HepG2 (cell line): ENCODE results near the gene LIF. TPM values are rescaled to one million over a fixed set of nuclear protein-coding genes. Genes with fewer than 3 reads are reported as not detected.

ENCODE experiments used
- ARID5B ChIP-seq: IDR thresholded peaks from 2 replicates; pipeline ENCODE4 v1.4.0; 2020; ENCODE audit warnings: mild to moderate bottlenecking, missing genetic modification reagents
- ATF1 ChIP-seq: IDR thresholded peaks from 2 replicates; pipeline ENCODE4 v1.6.1; 2016; ENCODE audit warnings: mild to moderate bottlenecking, control low read depth
- ATF2 ChIP-seq: sonication (generic); formaldehyde crosslinking; IDR thresholded peaks from 2 replicates; pipeline ENCODE4 v1.4.0; 2020; ENCODE audit warnings: missing genetic modification reagents
- CHD2 ChIP-seq: IDR thresholded peaks from 2 replicates; pipeline ENCODE4 v1.6.1; 2011; ENCODE audit warnings: low read depth, low read length, improper control_type of control experiment
- CREB1 ChIP-seq, 2 experiments: fragments of 450-650 bp in 1 of 2; IDR thresholded peaks; 2 replicates each; pipeline ENCODE4 v1.6.1; 2016 to 2017; ENCODE audit warnings: control low read depth in 1 of 2, mild to moderate bottlenecking in 1 of 2, missing compliant biosample characterization in 1 of 2, missing genetic modification characterization in 1 of 2
- GABPB1 ChIP-seq: IDR thresholded peaks from 2 replicates; pipeline ENCODE4 v1.6.1; 2016; ENCODE audit warnings: mild to moderate bottlenecking, missing genetic modification reagents, moderate library complexity, missing compliant biosample characterization
- HOXA3 ChIP-seq: sonication (generic); formaldehyde crosslinking; IDR thresholded peaks from 2 replicates; pipeline ENCODE4 v1.5.0; 2020; ENCODE audit warnings: missing genetic modification reagents
- ISX ChIP-seq: sonication (generic); formaldehyde crosslinking; conservative IDR thresholded peaks from 2 replicates; pipeline ENCODE4 v1.5.0; 2020; ENCODE audit warnings: missing genetic modification reagents
- KAT2B ChIP-seq: fragments of 150-350 bp; IDR thresholded peaks from 2 replicates; pipeline ENCODE4 v1.6.1; 2014; ENCODE audit warnings: low read depth, low read length, borderline replicate concordance
- MYNN ChIP-seq: sonication (generic); formaldehyde crosslinking; IDR thresholded peaks from 2 replicates; pipeline ENCODE4 v1.4.0; 2020; ENCODE audit warnings: mild to moderate bottlenecking, low read depth, missing genetic modification reagents
- POLR2A ChIP-seq, 2 experiments: IDR thresholded peaks; 2 replicates each; pipeline ENCODE4 v1.6.1; 2011; ENCODE audit warnings: low read depth in 2 of 2, low read length in 2 of 2, mild to moderate bottlenecking in 1 of 2, moderate library complexity in 1 of 2; ENCODE audit not compliant: insufficient read depth in 1 of 2
- RXRA ChIP-seq: sonication (generic); formaldehyde crosslinking; IDR thresholded peaks from 2 replicates; pipeline ENCODE4 v1.5.1; 2020; ENCODE audit warnings: missing genetic modification reagents
- SOX13 ChIP-seq, 3 experiments: fragments of 450-650 bp in 1 of 3; sonication (generic) in 1 of 3; formaldehyde crosslinking in 1 of 3; IDR thresholded peaks in 2 of 3; conservative IDR thresholded peaks in 1 of 3; 2 replicates each; pipeline versions ENCODE4 v1.5.0 to v1.6.1; 2016 to 2020; ENCODE audit warnings: antibody characterized with exemption in 1 of 3, mild to moderate bottlenecking in 1 of 3, missing compliant biosample characterization in 1 of 3, missing genetic modification reagents in 1 of 3, moderate library complexity in 1 of 3
- TCF7 ChIP-seq: sonication (generic); IDR thresholded peaks from 2 replicates; pipeline ENCODE4 v1.6.1; 2016; ENCODE audit warnings: antibody characterized with exemption, low read depth
- ZNF878 ChIP-seq: sonication (generic); formaldehyde crosslinking; IDR thresholded peaks from 2 replicates; pipeline ENCODE4 v1.8.1; 2023; ENCODE audit warnings: mild to moderate bottlenecking, missing genetic modification reagents, moderate library complexity
- ZSCAN21 ChIP-seq: sonication (generic); formaldehyde crosslinking; IDR thresholded peaks from 2 replicates; pipeline ENCODE4 v1.8.0; 2022; ENCODE audit warnings: mild to moderate bottlenecking, missing genetic modification reagents, moderate library complexity, borderline replicate concordance
- polyA plus RNA-seq, 8 experiments: library from polyadenylated mRNA; depleted of rRNA in 3 of 8; stranded (reverse) in 7 of 8; unstranded in 1 of 8; fragments of >200 nt; fragmentation: Illumina TruSeq in 4 of 8; extraction: Trizol in 4 of 8; gene quantifications; 2 replicates each; pipeline versions ENCODE4 v1.2.1 to v1.2.3, GENCODE V29; 2011 to 2016; ENCODE audit warnings: low read depth in 4 of 8, missing spikeins in 1 of 8, mixed read lengths in 1 of 8; ENCODE audit not compliant: insufficient read depth in 1 of 8
- total RNA-seq, 5 experiments: library from RNA; depleted of rRNA; stranded (reverse); fragments of >200 nt; fragmentation: Illumina TruSeq; extraction: Trizol; gene quantifications; 2 replicates each; pipeline ENCODE4 v1.2.3, GENCODE V29; 2016; ENCODE audit warnings: low read depth in 1 of 5
- TF ChIP-seq, protein P1 (sequence below): sonication (generic); formaldehyde crosslinking; IDR thresholded peaks from 2 replicates; pipeline ENCODE4 v1.8.0; 2022; ENCODE audit warnings: missing genetic modification reagents, mild to moderate bottlenecking, moderate library complexity, borderline replicate concordance
- TF ChIP-seq, protein P2 (sequence below): IDR thresholded peaks from 2 replicates; pipeline ENCODE4 v1.6.1; 2012; ENCODE audit warnings: low read depth, low read length, improper control_type of control experiment

LIF gene
- total and polyA plus RNA-seq, 2 of the 13 experiments (the other 11 are each of a cell fraction or from before 2014, with no cell fraction given) = 3.6 to 8.5 TPM

DNA sequence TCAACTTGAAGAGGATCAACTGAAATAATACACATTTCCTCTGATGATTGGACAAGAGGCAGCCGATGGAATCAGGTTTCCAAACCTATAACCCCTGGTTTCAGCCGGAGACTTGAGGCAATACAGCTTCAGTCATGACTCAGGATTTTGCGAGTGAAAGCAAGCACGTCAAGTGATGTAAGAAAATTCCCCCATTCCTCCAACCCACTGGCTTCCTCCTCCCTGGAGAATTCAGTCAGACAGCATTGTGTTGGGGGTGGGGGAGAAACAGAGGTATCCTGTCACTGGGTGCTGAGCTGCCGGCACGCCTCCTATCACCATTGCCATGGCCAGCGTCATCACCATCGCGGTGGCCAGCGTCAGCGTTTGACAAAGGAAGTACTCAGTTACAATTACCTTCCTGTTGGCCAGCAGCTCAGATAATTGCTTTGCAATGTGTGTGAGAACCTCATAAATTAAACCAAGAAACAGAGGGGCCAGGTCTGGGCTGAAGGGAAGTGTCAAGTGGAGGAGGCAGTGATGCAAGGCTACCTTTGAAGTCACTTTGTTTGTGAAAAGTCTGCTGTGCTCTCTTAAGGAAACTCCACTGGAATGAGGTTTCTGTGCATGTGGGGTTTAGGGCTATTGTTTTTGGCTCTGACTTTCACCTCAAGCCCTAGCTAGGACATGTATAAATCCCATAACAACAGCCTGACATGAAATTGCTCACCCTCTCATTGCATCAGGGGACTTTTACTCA is 50.2 kb downstream of the LIF start (continued):
- TF ChIP-seq, protein P1, sequence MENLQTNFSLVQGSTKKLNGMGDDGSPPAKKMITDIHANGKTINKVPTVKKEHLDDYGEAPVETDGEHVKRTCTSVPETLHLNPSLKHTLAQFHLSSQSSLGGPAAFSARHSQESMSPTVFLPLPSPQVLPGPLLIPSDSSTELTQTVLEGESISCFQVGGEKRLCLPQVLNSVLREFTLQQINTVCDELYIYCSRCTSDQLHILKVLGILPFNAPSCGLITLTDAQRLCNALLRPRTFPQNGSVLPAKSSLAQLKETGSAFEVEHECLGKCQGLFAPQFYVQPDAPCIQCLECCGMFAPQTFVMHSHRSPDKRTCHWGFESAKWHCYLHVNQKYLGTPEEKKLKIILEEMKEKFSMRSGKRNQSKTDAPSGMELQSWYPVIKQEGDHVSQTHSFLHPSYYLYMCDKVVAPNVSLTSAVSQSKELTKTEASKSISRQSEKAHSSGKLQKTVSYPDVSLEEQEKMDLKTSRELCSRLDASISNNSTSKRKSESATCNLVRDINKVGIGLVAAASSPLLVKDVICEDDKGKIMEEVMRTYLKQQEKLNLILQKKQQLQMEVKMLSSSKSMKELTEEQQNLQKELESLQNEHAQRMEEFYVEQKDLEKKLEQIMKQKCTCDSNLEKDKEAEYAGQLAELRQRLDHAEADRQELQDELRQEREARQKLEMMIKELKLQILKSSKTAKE (CRISPR knock-in tag) = peak; percentile 35; the same call in 1 of the 2 replicates
- TF ChIP-seq POLR2A (IDR thresholded peaks at IDR 0.05; ENCODE audit: insufficient read depth in 1 of 2, low read depth in 2 of 2, low read length in 2 of 2) (0 out of 4 replicates have a peak, but pooled peaks of 1 of the 2 experiments have one; percentile 15), ARID5B (no peak; the same call in 1 of the 2 replicates), ATF2 (peak; percentile 42; the same call in 1 of the 2 replicates), MYNN (CRISPR knock-in tag) (peak; percentile 83), GABPB1 (CRISPR knock-in tag) (peak; percentile 31; the same call in 1 of the 2 replicates), ZNF878 (0 out of 2 replicates have a peak, but pooled peaks have one; percentile 10), ATF1 (CRISPR knock-in tag) (0 out of 2 replicates have a peak, but pooled peaks have one; percentile 55), CHD2 (peak; percentile 30; the same call in 1 of the 2 replicates), SOX13 (IDR thresholded peaks at IDR 0.05) (0 out of 2 replicates have a peak, but pooled peaks have one; percentile 9), SOX13 (CRISPR knock-in tag; conservative IDR thresholded peaks at IDR 0.05 in 1 of 2, IDR thresholded peaks at IDR 0.05 in 1 of 2) (no peak), CREB1 (IDR thresholded peaks at IDR 0.05) (peak; percentile 64), CREB1 (CRISPR knock-in tag; IDR thresholded peaks at IDR 0.05) (peak; percentile 84), KAT2B (no peak), HOXA3 (CRISPR knock-in tag) (peak; percentile 73), ZSCAN21 (peak; percentile 45; the same call in 1 of the 2 replicates), TCF7 (0 out of 2 replicates have a peak, but pooled peaks have one; percentile 6), ISX (CRISPR knock-in tag) (no peak), RXRA (CRISPR knock-in tag) (peak; percentile 35; the same call in 1 of the 2 replicates)
- TF ChIP-seq, protein P2, sequence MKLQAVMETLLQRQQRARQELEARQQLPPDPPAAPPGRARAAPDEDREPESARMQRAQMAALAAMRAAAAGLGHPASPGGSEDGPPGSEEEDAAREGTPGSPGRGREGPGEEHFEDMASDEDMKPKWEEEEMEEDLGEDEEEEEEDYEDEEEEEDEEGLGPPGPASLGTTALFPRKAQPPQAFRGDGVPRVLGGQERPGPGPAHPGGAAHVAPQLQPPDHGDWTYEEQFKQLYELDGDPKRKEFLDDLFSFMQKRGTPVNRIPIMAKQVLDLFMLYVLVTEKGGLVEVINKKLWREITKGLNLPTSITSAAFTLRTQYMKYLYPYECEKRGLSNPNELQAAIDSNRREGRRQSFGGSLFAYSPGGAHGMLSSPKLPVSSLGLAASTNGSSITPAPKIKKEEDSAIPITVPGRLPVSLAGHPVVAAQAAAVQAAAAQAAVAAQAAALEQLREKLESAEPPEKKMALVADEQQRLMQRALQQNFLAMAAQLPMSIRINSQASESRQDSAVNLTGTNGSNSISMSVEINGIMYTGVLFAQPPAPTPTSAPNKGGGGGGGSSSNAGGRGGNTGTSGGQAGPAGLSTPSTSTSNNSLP = no peak
